NCI-H1048 (cell line): Measurements from ENCODE around the gene SAG.

Experiments used
- DNase-seq: peaks from one replicate; lab custom pipeline; 2025; lab: John Stamatoyannopoulos, UW

The SAG gene

GRCh38 chr2:233380132-233380895, 72.7 kb downstream of the SAG start:
- DNase-seq = no peak

GRCh38 chr2:233380995-233381637, 73.5 kb downstream of the SAG start:
- DNase-seq = no peak

- no peak for DNase-seq
Measured at GRCh38 chr2:233381638-233381995, 74.0 kb downstream of the SAG start.

- DNase-seq = no peak
Measured at GRCh38 chr2:233384015-233384414, 76.4 kb downstream of the SAG start.

GRCh38 chr2:233384811-233385488, 77.3 kb downstream of the SAG start:
- no peak for DNase-seq

- no peak for DNase-seq
Measured at GRCh38 chr2:233385489-233386044, 78.0 kb downstream of the SAG start.

GRCh38 chr2:233386382-233387041, 78.9 kb downstream of the SAG start:
- DNase-seq = no peak

GRCh38 chr2:233387225-233387624, 79.6 kb downstream of the SAG start:
- DNase-seq = no peak

GRCh38 chr2:233387667-233388528, 80.3 kb downstream of the SAG start:
- DNase-seq = no peak

GRCh38 chr2:233389601-233390125, 82.0 kb downstream of the SAG start:
- no peak for DNase-seq

- no peak for DNase-seq
Measured at GRCh38 chr2:233395687-233396086, 88.1 kb downstream of the SAG start.
